ENCODE results near the gene CCDC191. TPM values are rescaled to one million over a fixed set of nuclear protein-coding genes. Genes with fewer than 3 reads are reported as not detected.

CCDC191 gene
- total RNA-seq, 1 donor from 2014 or later = 4.9 TPM

DNA sequence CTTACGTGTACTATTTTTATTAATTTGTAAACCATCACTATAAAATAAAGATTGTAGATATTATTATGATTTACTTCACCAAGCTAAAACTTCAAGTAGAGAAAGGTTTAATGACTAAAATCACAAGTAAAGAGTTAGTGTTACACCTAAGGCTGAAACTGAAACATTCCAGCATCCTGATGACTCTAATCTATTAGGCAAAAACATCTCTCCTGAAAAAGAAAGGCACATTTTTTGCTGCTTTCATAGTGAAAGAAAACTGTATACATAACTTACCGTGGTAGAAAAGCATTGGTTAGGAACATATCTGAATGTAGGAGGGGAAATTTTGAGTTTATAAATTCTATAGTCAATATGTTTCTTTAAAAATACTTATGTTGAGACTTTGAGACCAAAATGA lies 35.4 kb downstream of the CCDC191 start:
- no peak overlapping the region for H2AFZ ChIP-seq (replicated peaks)
- no peak for DNase-seq (ENCODE audit: low spot score)

DNA sequence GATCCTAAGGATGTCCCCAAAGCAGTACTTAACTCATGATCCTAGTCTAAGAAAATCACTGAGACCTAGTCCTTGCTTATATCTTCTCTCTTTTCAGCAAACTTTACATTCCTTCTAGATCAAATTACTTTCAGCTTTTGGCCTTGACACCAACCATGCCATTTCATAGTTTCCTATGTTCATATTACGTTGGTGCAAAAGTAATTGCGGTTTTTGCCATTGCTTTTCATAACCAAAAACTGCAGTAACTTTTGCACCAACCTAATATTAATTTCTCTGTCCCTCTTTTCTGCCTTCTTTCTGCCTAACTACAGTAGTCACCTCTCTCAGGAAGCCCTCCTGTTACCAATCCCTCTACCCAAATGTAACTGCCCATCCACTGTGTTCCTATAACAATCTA lies 36.8 kb downstream of the CCDC191 start:
- Mint-ChIP-seq H3K27ac (no peak overlapping the region), H3K36me3 (no peaks in the 10 kb centered on the region), H3K27me3 (ENCODE audit: insufficient read depth, low read depth) (no peaks in the 10 kb centered on the region), H3K4me1 (no peaks in the 10 kb centered on the region), H3K4me3 (no peak overlapping the region), H3K9me3 (no peaks in the 10 kb centered on the region)
- H4K20me1 ChIP-seq (ENCODE audit: low read depth) = no peaks in the 10 kb centered on the region
- H3K9ac ChIP-seq = no peak overlapping the region
- no peak overlapping the region for H3K27ac ChIP-seq
- H3K4me1 ChIP-seq = peaks cover 13% of the 10 kb centered on the region
- no peaks in the 10 kb centered on the region for H3K27me3 ChIP-seq
- H3K9me3 ChIP-seq (ENCODE audit: low read depth) = no peaks in the 10 kb centered on the region
- peaks cover 2% of the 10 kb centered on the region for H3F3A ChIP-seq (ENCODE audit: low read depth)
- no peak for DNase-seq (ENCODE audit: low spot score)
- no peak overlapping the region for H3K4me2 ChIP-seq
- H3K36me3 ChIP-seq = no peaks in the 10 kb centered on the region
- no peak overlapping the region for H3K4me3 ChIP-seq
- no peaks in the 10 kb centered on the region for H3K79me2 ChIP-seq (ENCODE audit: low read depth)
- TF ChIP-seq EZH2 (IDR thresholded peaks at IDR 0.05) (no peak), EZH2phosphoT487 (IDR thresholded peaks at IDR 0.05) (no peak)
- TF ChIP-seq, protein P1, sequence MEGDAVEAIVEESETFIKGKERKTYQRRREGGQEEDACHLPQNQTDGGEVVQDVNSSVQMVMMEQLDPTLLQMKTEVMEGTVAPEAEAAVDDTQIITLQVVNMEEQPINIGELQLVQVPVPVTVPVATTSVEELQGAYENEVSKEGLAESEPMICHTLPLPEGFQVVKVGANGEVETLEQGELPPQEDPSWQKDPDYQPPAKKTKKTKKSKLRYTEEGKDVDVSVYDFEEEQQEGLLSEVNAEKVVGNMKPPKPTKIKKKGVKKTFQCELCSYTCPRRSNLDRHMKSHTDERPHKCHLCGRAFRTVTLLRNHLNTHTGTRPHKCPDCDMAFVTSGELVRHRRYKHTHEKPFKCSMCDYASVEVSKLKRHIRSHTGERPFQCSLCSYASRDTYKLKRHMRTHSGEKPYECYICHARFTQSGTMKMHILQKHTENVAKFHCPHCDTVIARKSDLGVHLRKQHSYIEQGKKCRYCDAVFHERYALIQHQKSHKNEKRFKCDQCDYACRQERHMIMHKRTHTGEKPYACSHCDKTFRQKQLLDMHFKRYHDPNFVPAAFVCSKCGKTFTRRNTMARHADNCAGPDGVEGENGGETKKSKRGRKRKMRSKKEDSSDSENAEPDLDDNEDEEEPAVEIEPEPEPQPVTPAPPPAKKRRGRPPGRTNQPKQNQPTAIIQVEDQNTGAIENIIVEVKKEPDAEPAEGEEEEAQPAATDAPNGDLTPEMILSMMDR (IDR thresholded peaks at IDR 0.05) = no peak
- no peak overlapping the region for H2AFZ ChIP-seq (replicated peaks)

More for the DNA sequence above, 35.4 kb downstream of the CCDC191 start:
- Histone ChIP-seq H3K9ac (no peak overlapping the region), H3K4me1 (peaks cover 13% of the 10 kb centered on the region), H3K9me3 (ENCODE audit: low read depth) (no peaks in the 10 kb centered on the region), H3K27ac (no peak overlapping the region), H4K20me1 (ENCODE audit: low read depth) (no peaks in the 10 kb centered on the region), H3F3A (ENCODE audit: low read depth) (peaks cover 2% of the 10 kb centered on the region), H3K4me3 (no peak overlapping the region), H3K36me3 (no peaks in the 10 kb centered on the region), H3K4me2 (no peak overlapping the region), H3K27me3 (no peaks in the 10 kb centered on the region), H3K79me2 (ENCODE audit: low read depth) (no peaks in the 10 kb centered on the region)
- Mint-ChIP-seq H3K27me3 (ENCODE audit: insufficient read depth, low read depth) (no peaks in the 10 kb centered on the region), H3K9me3 (no peaks in the 10 kb centered on the region), H3K27ac (no peak overlapping the region), H3K4me3 (no peak overlapping the region), H3K36me3 (no peaks in the 10 kb centered on the region), H3K4me1 (no peaks in the 10 kb centered on the region)
- TF ChIP-seq EZH2 (IDR thresholded peaks at IDR 0.05) (no peak), EZH2phosphoT487 (IDR thresholded peaks at IDR 0.05) (no peak)
- TF ChIP-seq, protein P1 (IDR thresholded peaks at IDR 0.05) = no peak

DNA sequence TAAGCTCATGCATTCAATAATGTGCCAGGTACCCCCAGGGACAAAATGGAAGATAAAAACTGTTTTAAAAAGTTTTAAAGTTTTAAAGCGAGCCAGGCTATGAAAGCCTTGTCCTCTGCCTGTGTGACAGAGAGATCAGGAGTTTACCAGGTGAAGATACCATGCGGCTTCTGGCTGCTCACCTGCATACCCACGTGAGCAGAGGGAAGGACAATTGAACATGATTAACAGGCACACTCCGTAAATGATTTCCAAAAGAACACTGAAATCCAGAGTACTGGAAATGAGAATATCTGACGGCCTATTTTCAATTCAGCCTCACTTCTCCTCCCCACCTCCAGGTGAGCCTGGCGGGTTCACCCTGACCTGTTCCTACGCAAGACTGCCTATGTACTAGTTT lies 42.1 kb downstream of the CCDC191 start:
- Mint-ChIP-seq H3K36me3 (peaks cover 3% of the 10 kb centered on the region), H3K4me3 (no peak overlapping the region)

More for the DNA sequence above, 42.1 kb downstream of the CCDC191 start:
- H3K27ac ChIP-seq = no peak overlapping the region
- no peaks in the 10 kb centered on the region for H3K79me2 ChIP-seq (ENCODE audit: low read depth)
- H3K9ac ChIP-seq = no peak overlapping the region
- H4K20me1 ChIP-seq (ENCODE audit: low read depth) = no peaks in the 10 kb centered on the region
- no peaks in the 10 kb centered on the region for H3K27me3 ChIP-seq
- H3K4me1 ChIP-seq = no peaks in the 10 kb centered on the region
- no peaks in the 10 kb centered on the region for H3K36me3 ChIP-seq
- DNase-seq (ENCODE audit: low spot score) = no peak
- H2AFZ ChIP-seq (replicated peaks) = no peak overlapping the region
- Mint-ChIP-seq H3K27me3 (ENCODE audit: insufficient read depth, low read depth) (no peaks in the 10 kb centered on the region), H3K27ac (no peak overlapping the region), H3K4me1 (no peaks in the 10 kb centered on the region), H3K9me3 (no peaks in the 10 kb centered on the region)
- no peak for TF ChIP-seq EZH2phosphoT487 (IDR thresholded peaks at IDR 0.05)
- no peak for TF ChIP-seq EZH2 (IDR thresholded peaks at IDR 0.05)
- TF ChIP-seq, protein P1 (IDR thresholded peaks at IDR 0.05) = no peak
- no peak overlapping the region for H3K4me3 ChIP-seq
- no peaks in the 10 kb centered on the region for H3F3A ChIP-seq (ENCODE audit: low read depth)
- no peak overlapping the region for H3K4me2 ChIP-seq
- no peaks in the 10 kb centered on the region for H3K9me3 ChIP-seq (ENCODE audit: low read depth)

Measured in neural progenitor cell (in vitro differentiated cells).